ENCODE measurements around the gene CDH24. TPM values are rescaled to one million over a fixed set of nuclear protein-coding genes. Genes with fewer than 3 reads are reported as not detected.

The CDH24 gene
- total and polyA plus RNA-seq, 2 of the 13 experiments (the other 11 are each of a cell fraction or from before 2014, with no cell fraction given): 0.69 to 0.99 TPM

DNA sequence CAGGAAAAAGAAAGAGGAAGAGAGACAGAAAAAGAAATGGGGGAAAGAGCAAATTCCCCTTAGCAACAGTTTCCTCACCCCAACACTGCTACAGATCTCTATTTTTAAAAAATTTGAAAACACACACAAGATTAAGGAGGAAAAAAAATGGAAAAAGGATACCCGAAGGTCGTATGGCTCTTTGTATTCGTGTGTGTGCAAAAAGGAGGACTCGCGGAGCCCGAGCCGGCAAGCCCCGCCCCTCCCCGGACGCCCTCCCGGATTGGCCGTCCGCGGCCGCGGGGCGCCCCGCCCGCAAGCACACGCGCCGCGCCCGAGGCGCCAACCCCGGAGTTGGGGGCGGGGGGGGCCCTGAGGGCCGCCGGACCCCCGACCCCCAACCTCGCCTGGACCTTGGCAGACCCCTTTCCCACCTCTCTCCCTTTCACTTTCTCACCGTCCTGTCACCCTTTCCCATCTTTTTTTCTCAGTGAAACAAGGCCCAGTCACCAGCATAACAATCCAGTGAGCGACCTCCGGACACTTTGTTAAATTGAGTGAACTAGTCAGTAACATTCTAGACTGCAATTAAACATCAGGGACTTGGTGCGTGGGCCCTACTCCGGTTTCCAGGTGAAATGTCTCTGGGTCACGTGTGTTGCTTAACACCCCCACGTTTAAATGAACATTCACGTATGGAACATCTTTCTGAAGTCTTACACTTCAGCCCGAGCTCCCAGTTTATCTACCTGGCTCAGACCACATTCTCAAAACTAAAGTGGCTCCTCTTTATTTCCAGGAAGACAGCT is 47.2 kb downstream of the CDH24 start, which contains the start of gene C14orf93 (continued):
- TF ChIP-seq MED1 (CRISPR knock-in tag; IDR thresholded peaks at IDR 0.05) (peak; percentile 47; the same call in 1 of the 2 replicates), ZNF850 (CRISPR knock-in tag; conservative IDR thresholded peaks at IDR 0.05) (no peak), FOXA3 (CRISPR knock-in tag; IDR thresholded peaks at IDR 0.05) (0 out of 2 replicates have a peak, but pooled peaks have one; percentile 4), HOXA3 (CRISPR knock-in tag; IDR thresholded peaks at IDR 0.05) (peak; percentile 90), MXI1 (IDR thresholded peaks at IDR 0.05; ENCODE audit: borderline replicate concordance, low read depth, low read length) (peak; percentile 95), SMC3 (IDR thresholded peaks at IDR 0.05; ENCODE audit: low read length) (no peak), EP300 (IDR thresholded peaks at IDR 0.05; ENCODE audit: low read depth in 2 of 2, low read length in 2 of 2) (peak in 1 of 2 experiments; percentile 38; a peak in 1 of 4 replicates), EP300 (CRISPR knock-in tag; IDR thresholded peaks at IDR 0.05; ENCODE audit: borderline replicate concordance) (peak; percentile 42; the same call in 1 of the 2 replicates), ZFP82 (CRISPR knock-in tag; IDR thresholded peaks at IDR 0.05; ENCODE audit: borderline replicate concordance) (peak; percentile 77), AGO1 (IDR thresholded peaks at IDR 0.05; ENCODE audit: low read depth, low read length, poor library complexity, severe bottlenecking) (peak; percentile 56), RFXAP (CRISPR knock-in tag; IDR thresholded peaks at IDR 0.05; ENCODE audit: borderline replicate concordance) (peak; percentile 75; the same call in 1 of the 2 replicates), HCFC1 (IDR thresholded peaks at IDR 0.05; ENCODE audit: low read depth, low read length) (peak; percentile 31; the same call in 1 of the 2 replicates), SNAPC2 (CRISPR knock-in tag; IDR thresholded peaks at IDR 0.05) (no peak; the same call in 1 of the 2 replicates), SP5 (CRISPR knock-in tag; IDR thresholded peaks at IDR 0.05; ENCODE audit: borderline replicate concordance, low read depth) (no peak), TMF1 (CRISPR knock-in tag; IDR thresholded peaks at IDR 0.05; ENCODE audit: low read depth) (peak; percentile 74), RFXANK (CRISPR knock-in tag; IDR thresholded peaks at IDR 0.05) (peak; percentile 43)
- TF ChIP-seq, protein P1, sequence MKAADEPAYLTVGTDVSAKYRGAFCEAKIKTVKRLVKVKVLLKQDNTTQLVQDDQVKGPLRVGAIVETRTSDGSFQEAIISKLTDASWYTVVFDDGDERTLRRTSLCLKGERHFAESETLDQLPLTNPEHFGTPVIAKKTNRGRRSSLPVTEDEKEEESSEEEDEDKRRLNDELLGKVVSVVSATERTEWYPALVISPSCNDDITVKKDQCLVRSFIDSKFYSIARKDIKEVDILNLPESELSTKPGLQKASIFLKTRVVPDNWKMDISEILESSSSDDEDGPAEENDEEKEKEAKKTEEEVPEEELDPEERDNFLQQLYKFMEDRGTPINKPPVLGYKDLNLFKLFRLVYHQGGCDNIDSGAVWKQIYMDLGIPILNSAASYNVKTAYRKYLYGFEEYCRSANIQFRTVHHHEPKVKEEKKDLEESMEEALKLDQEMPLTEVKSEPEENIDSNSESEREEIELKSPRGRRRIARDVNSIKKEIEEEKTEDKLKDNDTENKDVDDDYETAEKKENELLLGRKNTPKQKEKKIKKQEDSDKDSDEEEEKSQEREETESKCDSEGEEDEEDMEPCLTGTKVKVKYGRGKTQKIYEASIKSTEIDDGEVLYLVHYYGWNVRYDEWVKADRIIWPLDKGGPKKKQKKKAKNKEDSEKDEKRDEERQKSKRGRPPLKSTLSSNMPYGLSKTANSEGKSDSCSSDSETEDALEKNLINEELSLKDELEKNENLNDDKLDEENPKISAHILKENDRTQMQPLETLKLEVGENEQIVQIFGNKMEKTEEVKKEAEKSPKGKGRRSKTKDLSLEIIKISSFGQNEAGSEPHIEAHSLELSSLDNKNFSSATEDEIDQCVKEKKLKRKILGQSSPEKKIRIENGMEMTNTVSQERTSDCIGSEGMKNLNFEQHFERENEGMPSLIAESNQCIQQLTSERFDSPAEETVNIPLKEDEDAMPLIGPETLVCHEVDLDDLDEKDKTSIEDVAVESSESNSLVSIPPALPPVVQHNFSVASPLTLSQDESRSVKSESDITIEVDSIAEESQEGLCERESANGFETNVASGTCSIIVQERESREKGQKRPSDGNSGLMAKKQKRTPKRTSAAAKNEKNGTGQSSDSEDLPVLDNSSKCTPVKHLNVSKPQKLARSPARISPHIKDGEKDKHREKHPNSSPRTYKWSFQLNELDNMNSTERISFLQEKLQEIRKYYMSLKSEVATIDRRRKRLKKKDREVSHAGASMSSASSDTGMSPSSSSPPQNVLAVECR (CRISPR knock-in tag; IDR thresholded peaks at IDR 0.05; ENCODE audit: borderline replicate concordance): peak; percentile 71; the same call in 1 of the 2 replicates
- TF ChIP-seq, protein P2, sequence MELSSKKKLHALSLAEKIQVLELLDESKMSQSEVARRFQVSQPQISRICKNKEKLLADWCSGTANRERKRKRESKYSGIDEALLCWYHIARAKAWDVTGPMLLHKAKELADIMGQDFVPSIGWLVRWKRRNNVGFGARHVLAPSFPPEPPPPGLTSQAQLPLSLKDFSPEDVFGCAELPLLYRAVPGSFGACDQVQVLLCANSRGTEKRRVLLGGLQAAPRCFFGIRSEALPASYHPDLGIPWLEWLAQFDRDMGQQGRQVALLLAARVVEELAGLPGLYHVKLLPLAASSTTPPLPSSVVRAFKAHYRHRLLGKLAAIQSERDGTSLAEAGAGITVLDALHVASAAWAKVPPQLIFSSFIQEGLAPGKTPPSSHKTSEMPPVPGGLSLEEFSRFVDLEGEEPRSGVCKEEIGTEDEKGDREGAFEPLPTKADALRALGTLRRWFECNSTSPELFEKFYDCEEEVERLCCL (CRISPR knock-in tag; IDR thresholded peaks at IDR 0.05; ENCODE audit: borderline replicate concordance): no peak
- TF ChIP-seq, protein P3, sequence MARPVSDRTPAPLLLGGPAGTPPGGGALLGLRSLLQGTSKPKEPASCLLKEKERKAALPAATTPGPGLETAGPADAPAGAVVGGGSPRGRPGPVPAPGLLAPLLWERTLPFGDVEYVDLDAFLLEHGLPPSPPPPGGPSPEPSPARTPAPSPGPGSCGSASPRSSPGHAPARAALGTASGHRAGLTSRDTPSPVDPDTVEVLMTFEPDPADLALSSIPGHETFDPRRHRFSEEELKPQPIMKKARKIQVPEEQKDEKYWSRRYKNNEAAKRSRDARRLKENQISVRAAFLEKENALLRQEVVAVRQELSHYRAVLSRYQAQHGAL (CRISPR knock-in tag; IDR thresholded peaks at IDR 0.05; ENCODE audit: not compliant biosample characterization): peak; percentile 11
- TF ChIP-seq, protein P4, sequence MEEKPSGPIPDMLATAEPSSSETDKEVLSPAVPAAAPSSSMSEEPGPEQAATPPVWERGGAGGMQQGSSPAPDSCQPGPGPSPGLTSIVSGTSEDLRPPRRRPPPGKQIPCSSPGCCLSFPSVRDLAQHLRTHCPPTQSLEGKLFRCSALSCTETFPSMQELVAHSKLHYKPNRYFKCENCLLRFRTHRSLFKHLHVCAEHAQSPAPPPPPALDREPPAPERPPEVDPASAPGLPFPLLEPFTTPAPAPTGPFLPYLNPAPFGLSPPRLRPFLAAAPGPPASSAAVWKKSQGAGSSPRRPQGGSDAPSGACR (CRISPR knock-in tag; IDR thresholded peaks at IDR 0.05): peak; percentile 66; the same call in 1 of the 2 replicates
- TF ChIP-seq, protein P5, sequence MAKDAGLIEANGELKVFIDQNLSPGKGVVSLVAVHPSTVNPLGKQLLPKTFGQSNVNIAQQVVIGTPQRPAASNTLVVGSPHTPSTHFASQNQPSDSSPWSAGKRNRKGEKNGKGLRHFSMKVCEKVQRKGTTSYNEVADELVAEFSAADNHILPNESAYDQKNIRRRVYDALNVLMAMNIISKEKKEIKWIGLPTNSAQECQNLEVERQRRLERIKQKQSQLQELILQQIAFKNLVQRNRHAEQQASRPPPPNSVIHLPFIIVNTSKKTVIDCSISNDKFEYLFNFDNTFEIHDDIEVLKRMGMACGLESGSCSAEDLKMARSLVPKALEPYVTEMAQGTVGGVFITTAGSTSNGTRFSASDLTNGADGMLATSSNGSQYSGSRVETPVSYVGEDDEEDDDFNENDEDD (CRISPR knock-in tag; IDR thresholded peaks at IDR 0.05; ENCODE audit: borderline replicate concordance): peak; percentile 87; the same call in 1 of the 2 replicates
